Measurements from ENCODE around the gene C1orf21.
A peak's percentile ranks its signal among the peaks of the same experiment; 100 is the strongest.

Gene C1orf21

GRCh38 chr1:184409011-184409410, 22.2 kb downstream of the C1orf21 start:
- no peak overlapping the region for H3K4me3 Mint-ChIP-seq
- no peak for DNase-seq
- no peaks in the 10 kb centered on the region for H3K36me3 Mint-ChIP-seq
- peaks cover 9 to 15% of the 10 kb centered on the region in 2 donors for H3K4me1 Mint-ChIP-seq
- no peaks in the 10 kb centered on the region for H3K9me3 Mint-ChIP-seq
- ATAC-seq (replicated peaks): peak; percentile 36 to 45
- no peaks in the 10 kb centered on the region for H3K27me3 Mint-ChIP-seq
- no peak overlapping the region for H3K27ac Mint-ChIP-seq

DNA sequence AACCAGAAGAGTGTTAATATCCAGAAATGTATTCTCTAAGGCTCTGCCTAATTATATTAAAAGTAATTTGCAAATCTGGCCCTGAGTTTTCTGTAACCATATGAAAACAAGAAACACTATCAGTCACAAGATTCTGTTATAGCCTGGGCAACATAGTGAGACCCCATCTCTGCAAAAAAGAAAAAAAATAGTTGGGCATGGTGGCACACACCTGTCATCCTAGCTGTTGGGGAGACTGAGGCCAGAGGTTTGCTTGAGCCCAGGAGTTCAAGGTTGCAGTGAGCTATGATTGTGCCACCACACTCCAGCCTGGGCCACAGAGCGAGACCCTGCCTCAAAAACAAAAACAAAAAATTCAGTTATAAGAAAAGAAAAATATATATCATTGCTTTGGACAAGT, 25.6 kb downstream of the C1orf21 start:
- DNase-seq (no peak), ATAC-seq (replicated peaks) (no peak)
- H3K27me3 Mint-ChIP-seq: no peaks in the 10 kb centered on the region
- H3K9me3 Mint-ChIP-seq: no peaks in the 10 kb centered on the region
- H3K27ac Mint-ChIP-seq: no peak overlapping the region
- H3K36me3 Mint-ChIP-seq: no peaks in the 10 kb centered on the region
- peaks cover 9 to 15% of the 10 kb centered on the region in 2 donors for H3K4me1 Mint-ChIP-seq
- H3K4me3 Mint-ChIP-seq: no peak overlapping the region

DNA sequence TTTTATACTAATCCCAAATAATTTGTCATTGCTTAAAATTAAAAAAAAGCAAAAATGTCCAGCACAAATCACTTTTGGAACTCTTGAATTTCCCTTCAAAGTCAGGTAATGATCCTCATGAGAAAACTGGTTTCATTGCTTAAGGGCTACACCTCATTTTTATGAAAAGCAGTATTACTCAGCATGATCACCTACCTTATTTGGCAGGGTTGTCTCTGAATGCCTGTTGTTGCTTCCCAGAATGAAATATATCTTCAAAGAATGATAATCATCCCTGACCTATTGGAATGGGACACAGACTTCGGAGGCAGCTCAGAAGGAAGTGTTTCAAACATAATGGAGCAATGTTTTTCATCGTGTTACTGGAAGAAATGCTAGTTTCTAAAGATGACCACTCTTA, 29.7 kb downstream of the C1orf21 start:
- DNase-seq (no peak), ATAC-seq (replicated peaks) (no peak)
- no peaks in the 10 kb centered on the region for H3K36me3 Mint-ChIP-seq
- H3K27me3 Mint-ChIP-seq: no peaks in the 10 kb centered on the region
- H3K27ac Mint-ChIP-seq: no peak overlapping the region
- peaks cover 10 to 15% of the 10 kb centered on the region in 2 donors for H3K4me1 Mint-ChIP-seq
- no peak overlapping the region for H3K4me3 Mint-ChIP-seq
- peaks cover 0 to 1% of the 10 kb centered on the region in 2 donors for H3K9me3 Mint-ChIP-seq

DNA sequence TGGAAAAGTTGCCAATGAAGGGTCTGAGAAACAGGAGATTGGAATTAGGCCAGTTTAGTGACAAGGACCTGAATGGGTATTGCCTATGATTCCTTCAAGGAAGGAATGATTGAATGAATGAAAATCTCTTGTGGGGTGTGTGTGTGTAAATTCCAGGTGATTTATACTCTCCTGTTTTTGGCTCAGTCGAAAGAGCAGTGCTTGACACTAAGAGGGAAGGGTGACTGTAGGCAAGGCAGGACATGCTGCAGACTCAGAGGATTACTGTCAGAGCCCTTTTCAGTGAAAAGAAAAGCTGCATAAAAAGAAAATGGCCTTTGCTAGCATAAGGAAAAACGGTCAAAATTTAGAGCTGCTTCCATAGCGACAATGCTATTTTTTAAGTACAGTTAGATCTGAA, 30.1 kb downstream of the C1orf21 start:
- DNase-seq: no peak
- peaks cover 10 to 15% of the 10 kb centered on the region in 2 donors for H3K4me1 Mint-ChIP-seq
- H3K36me3 Mint-ChIP-seq: no peaks in the 10 kb centered on the region
- H3K9me3 Mint-ChIP-seq: peaks cover 0 to 1% of the 10 kb centered on the region in 2 donors
- no peak overlapping the region for H3K4me3 Mint-ChIP-seq
- ATAC-seq (replicated peaks): no peak
- H3K27ac Mint-ChIP-seq: no peak overlapping the region
- no peaks in the 10 kb centered on the region for H3K27me3 Mint-ChIP-seq

GRCh38 chr1:184417916-184418315, 31.1 kb downstream of the C1orf21 start:
- DNase-seq: no peak
- peaks cover 10 to 15% of the 10 kb centered on the region in 2 donors for H3K4me1 Mint-ChIP-seq

GRCh38 chr1:184418652-184419349, 32.0 kb downstream of the C1orf21 start:
- no peak overlapping the region for H3K4me3 Mint-ChIP-seq
- no peak overlapping the region for H3K27ac Mint-ChIP-seq
- H3K4me1 Mint-ChIP-seq: peaks cover 10 to 15% of the 10 kb centered on the region in 2 donors
- ATAC-seq (replicated peaks): peak; percentile 71 to 72
- peaks cover 0 to 1% of the 10 kb centered on the region in 2 donors for H3K9me3 Mint-ChIP-seq
- no peaks in the 10 kb centered on the region for H3K36me3 Mint-ChIP-seq
- no peaks in the 10 kb centered on the region for H3K27me3 Mint-ChIP-seq
- no peak for DNase-seq

More at GRCh38 chr1:184417916-184418315, 31.1 kb downstream of the C1orf21 start:
- no peak overlapping the region for H3K27ac Mint-ChIP-seq
- ATAC-seq (replicated peaks): no peak
- H3K36me3 Mint-ChIP-seq: no peaks in the 10 kb centered on the region
- peaks cover 0 to 1% of the 10 kb centered on the region in 2 donors for H3K9me3 Mint-ChIP-seq
- no peaks in the 10 kb centered on the region for H3K27me3 Mint-ChIP-seq
- no peak overlapping the region for H3K4me3 Mint-ChIP-seq

- ATAC-seq (replicated peaks): no peak
- H3K27me3 Mint-ChIP-seq: no peaks in the 10 kb centered on the region
- DNase-seq: no peak
- no peak overlapping the region for H3K27ac Mint-ChIP-seq
- H3K36me3 Mint-ChIP-seq: no peaks in the 10 kb centered on the region
- H3K4me3 Mint-ChIP-seq: no peak overlapping the region
- H3K9me3 Mint-ChIP-seq: peaks cover 0 to 1% of the 10 kb centered on the region in 2 donors
- peaks cover 10 to 15% of the 10 kb centered on the region in 2 donors for H3K4me1 Mint-ChIP-seq
These were observed 32.7 kb downstream of the C1orf21 start for GRCh38 chr1:184419350-184420161.

DNA sequence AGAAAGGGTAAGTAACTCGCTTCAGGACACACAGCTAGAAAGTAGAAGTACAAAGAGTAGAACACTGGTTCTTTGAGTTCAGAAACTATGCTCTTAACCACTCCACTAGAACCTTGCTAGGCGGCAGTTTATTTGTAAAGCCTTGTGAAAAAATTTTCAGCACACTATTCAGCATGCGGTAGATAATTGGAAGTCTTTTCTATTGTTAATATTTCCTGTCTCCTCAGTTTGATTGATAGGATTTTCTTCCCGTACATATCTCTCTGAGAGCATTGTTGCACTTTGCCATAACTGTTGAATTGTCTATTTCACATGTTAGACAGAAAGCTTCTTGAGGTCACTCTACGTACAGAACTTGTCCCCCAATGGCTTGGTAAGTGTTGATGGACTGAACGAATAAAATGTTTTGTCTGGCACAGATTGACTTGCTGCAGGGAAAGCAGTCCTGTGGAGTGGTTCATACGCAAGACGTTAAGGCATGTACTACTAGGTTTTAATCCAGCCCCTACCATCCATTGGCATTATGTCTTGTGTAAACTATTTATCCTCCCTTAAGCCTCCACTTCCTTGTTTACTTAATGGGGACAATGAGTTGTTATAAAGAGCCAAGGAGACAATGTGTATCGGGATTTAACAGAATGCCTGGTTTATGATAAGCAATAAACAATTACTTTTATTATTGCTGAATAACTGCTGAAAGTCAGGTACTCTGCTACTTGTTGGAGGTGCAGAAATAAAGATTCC, 35.8 kb downstream of the C1orf21 start:
- H3K9me3 Mint-ChIP-seq: peaks cover 0 to 1% of the 10 kb centered on the region in 2 donors
- no peak overlapping the region for H3K4me3 Mint-ChIP-seq
- H3K27ac Mint-ChIP-seq: no peak overlapping the region
- DNase-seq: no peak
- no peaks in the 10 kb centered on the region for H3K36me3 Mint-ChIP-seq
- H3K4me1 Mint-ChIP-seq: peaks cover 10 to 15% of the 10 kb centered on the region in 2 donors
- no peaks in the 10 kb centered on the region for H3K27me3 Mint-ChIP-seq
- no peak for ATAC-seq (replicated peaks)

DNA sequence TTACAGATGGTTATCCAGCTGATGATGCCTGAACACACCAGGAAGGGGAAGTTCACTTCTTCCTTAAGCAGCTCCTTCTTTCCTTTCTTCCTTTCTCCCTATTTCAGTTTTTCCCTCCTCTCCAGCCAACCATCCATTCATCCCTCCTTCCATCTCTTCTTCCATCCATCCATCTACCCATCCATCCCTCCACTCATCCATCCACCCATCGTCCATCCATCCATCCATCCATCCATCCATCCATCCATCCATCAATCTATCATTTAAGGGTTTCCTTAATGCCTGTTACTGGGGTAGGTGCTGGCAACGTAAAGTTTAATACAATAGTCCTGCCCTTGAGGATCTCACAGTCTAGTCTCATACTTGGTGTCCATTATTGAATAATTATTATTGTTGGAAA, 36.8 kb downstream of the C1orf21 start:
- Mint-ChIP-seq H3K4me1 (peaks cover 10 to 12% of the 10 kb centered on the region in 2 donors), H3K27ac (no peak overlapping the region), H3K9me3 (peaks cover 0 to 1% of the 10 kb centered on the region in 2 donors), H3K36me3 (no peaks in the 10 kb centered on the region), H3K27me3 (no peaks in the 10 kb centered on the region), H3K4me3 (no peak overlapping the region)
- no peak for ATAC-seq (replicated peaks)
- no peak for DNase-seq

DNA sequence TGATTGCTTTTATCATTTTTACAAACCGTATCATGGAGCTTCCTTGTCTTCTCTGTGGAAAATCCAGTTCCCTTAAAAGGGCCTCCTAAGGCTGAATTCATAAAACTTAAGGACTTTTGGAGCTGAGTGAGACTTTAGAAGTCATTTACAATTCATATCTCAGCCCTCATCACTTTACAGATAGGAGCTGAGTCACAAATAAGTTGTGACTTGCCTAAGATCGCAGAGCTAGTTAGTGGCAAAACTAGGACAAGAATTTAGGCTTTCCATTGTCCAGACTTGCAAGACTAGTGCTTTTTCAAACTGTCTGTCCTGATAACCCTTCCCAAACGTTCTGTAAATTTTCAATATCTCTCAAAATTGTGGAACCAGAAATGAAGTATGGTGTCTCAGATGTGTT, 37.3 kb downstream of the C1orf21 start:
- Mint-ChIP-seq H3K4me3 (no peak overlapping the region), H3K9me3 (no peaks in the 10 kb centered on the region), H3K27me3 (no peaks in the 10 kb centered on the region), H3K4me1 (peaks cover 6 to 7% of the 10 kb centered on the region in 2 donors), H3K27ac (no peak overlapping the region), H3K36me3 (no peaks in the 10 kb centered on the region)
- no peak for DNase-seq
- ATAC-seq (replicated peaks): no peak

GRCh38 chr1:184424945-184425344, 38.1 kb downstream of the C1orf21 start:
- no peak for ATAC-seq (replicated peaks)
- Mint-ChIP-seq H3K27ac (no peak overlapping the region), H3K27me3 (no peaks in the 10 kb centered on the region), H3K4me1 (no peaks in the 10 kb centered on the region), H3K4me3 (no peak overlapping the region), H3K9me3 (no peaks in the 10 kb centered on the region), H3K36me3 (no peaks in the 10 kb centered on the region)
- no peak for DNase-seq

- Mint-ChIP-seq H3K36me3 (no peaks in the 10 kb centered on the region), H3K4me1 (no peaks in the 10 kb centered on the region), H3K9me3 (no peaks in the 10 kb centered on the region), H3K4me3 (no peak overlapping the region), H3K27ac (no peak overlapping the region), H3K27me3 (no peaks in the 10 kb centered on the region)
- ATAC-seq (replicated peaks) (no peak), DNase-seq (no peak)
These were observed 38.8 kb downstream of the C1orf21 start for GRCh38 chr1:184425449-184426277.

GRCh38 chr1:184426278-184426674, 39.4 kb downstream of the C1orf21 start:
- Mint-ChIP-seq H3K27ac (no peak overlapping the region), H3K36me3 (no peaks in the 10 kb centered on the region), H3K27me3 (no peaks in the 10 kb centered on the region), H3K4me3 (no peak overlapping the region), H3K4me1 (no peaks in the 10 kb centered on the region), H3K9me3 (no peaks in the 10 kb centered on the region)
- no peak for ATAC-seq (replicated peaks)
- no peak for DNase-seq

DNA sequence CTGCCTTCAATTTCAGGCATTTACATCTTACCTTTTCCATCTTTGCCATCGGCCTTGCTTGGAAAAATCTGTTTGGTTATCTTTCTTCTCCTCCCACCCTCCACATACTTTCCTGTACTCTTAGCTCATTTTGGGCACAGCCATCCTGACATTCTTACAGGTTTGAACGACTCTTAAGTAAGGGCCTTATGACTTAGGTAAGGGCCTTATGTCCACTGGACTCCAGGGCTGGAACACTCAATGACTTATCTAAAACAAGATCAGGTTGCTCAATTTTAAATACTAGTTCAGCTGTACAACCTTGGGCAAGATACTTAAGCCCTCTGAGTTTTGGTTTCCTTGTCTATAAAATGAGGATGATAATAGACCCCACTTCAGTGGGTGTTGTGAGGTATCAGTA, 40.9 kb downstream of the C1orf21 start:
- Mint-ChIP-seq H3K9me3 (peaks cover 0 to 3% of the 10 kb centered on the region in 2 donors), H3K4me3 (no peak overlapping the region), H3K27me3 (no peaks in the 10 kb centered on the region), H3K27ac (no peak overlapping the region), H3K4me1 (no peaks in the 10 kb centered on the region), H3K36me3 (no peaks in the 10 kb centered on the region)
- ATAC-seq (replicated peaks) (no peak), DNase-seq (no peak)
